ENCODE measurements around the gene CENPB. TPM values are rescaled to one million over a fixed set of nuclear protein-coding genes. Genes with fewer than 3 reads are reported as not detected.
"Not testable (repeated sequence)": the region's sequence is repeated elsewhere in the genome, so short reads cannot be mapped to it uniquely, and the experiment has no call there.

Gene CENPB
- total RNA-seq, 1 donor from 2014 or later, result 46.4 TPM

GRCh38 chr20:3794701-3795420 is 8.3 kb upstream of the CENPB start:
- Histone ChIP-seq H3K4me3 (ENCODE audit: low read length in 3 of 3) (peak overlapping the region; percentile 91 to 94 (median 91)), H3K27me3 (ENCODE audit: control insufficient read depth in 3 of 3, insufficient read depth in 3 of 3, low read length in 3 of 3) (no peaks in the 10 kb centered on the region), H3K9ac (ENCODE audit: low read depth in 1 of 3, low read length in 3 of 3) (peak overlapping the region; percentile 78 to 96 (median 89)), H3K36me3 (ENCODE audit: control insufficient read depth in 3 of 3, insufficient read depth in 3 of 3, low read length in 3 of 3) (peaks cover 0 to 2% (median 0%) of the 10 kb centered on the region in 3 donors), H3K4me1 (ENCODE audit: control insufficient read depth in 3 of 3, insufficient read depth in 3 of 3, low read length in 3 of 3) (peaks cover 8 to 27% (median 15%) of the 10 kb centered on the region in 3 donors), H3K27ac (ENCODE audit: low read depth, low read length) (peak overlapping the region; percentile 96), H3K9me3 (ENCODE audit: control insufficient read depth in 3 of 3, low read length in 3 of 3) (no peaks in the 10 kb centered on the region)

GRCh38 chr20:3794168-3794567 is 7.6 kb upstream of the CENPB start:
- H3K36me3 ChIP-seq (ENCODE audit: control insufficient read depth in 3 of 3, insufficient read depth in 3 of 3, low read length in 3 of 3); H3K9me3 ChIP-seq (ENCODE audit: control insufficient read depth in 3 of 3, low read length in 3 of 3); H3K9ac ChIP-seq (ENCODE audit: low read depth in 1 of 3, low read length in 3 of 3); H3K4me3 ChIP-seq (ENCODE audit: low read length in 3 of 3); H3K27me3 ChIP-seq (ENCODE audit: control insufficient read depth in 3 of 3, insufficient read depth in 3 of 3, low read length in 3 of 3); H3K27ac ChIP-seq (ENCODE audit: low read depth, low read length): not testable (repeated sequence)
- H3K4me1 ChIP-seq (ENCODE audit: control insufficient read depth in 3 of 3, insufficient read depth in 3 of 3, low read length in 3 of 3), result peaks cover 8 to 21% (median 12%) of the 10 kb centered on the region in 3 donors

GRCh38 chr20:3789201-3789600 is 2.7 kb upstream of the CENPB start:
- not testable (repeated sequence) for H3K36me3 ChIP-seq (ENCODE audit: control insufficient read depth in 3 of 3, insufficient read depth in 3 of 3, low read length in 3 of 3); H3K27me3 ChIP-seq (ENCODE audit: control insufficient read depth in 3 of 3, insufficient read depth in 3 of 3, low read length in 3 of 3); H3K9me3 ChIP-seq (ENCODE audit: control insufficient read depth in 3 of 3, low read length in 3 of 3); H3K9ac ChIP-seq (ENCODE audit: low read depth in 1 of 3, low read length in 3 of 3); H3K4me3 ChIP-seq (ENCODE audit: low read length in 3 of 3); H3K27ac ChIP-seq (ENCODE audit: low read depth, low read length)
- H3K4me1 ChIP-seq (ENCODE audit: control insufficient read depth in 3 of 3, insufficient read depth in 3 of 3, low read length in 3 of 3), result peaks cover 16 to 30% (median 21%) of the 10 kb centered on the region in 3 donors

- peaks cover 0 to 5% (median 5%) of the 10 kb centered on the region in 3 donors for H3K36me3 ChIP-seq (ENCODE audit: control insufficient read depth in 3 of 3, insufficient read depth in 3 of 3, low read length in 3 of 3)
- H3K9me3 ChIP-seq (ENCODE audit: control insufficient read depth in 3 of 3, low read length in 3 of 3), result no peaks in the 10 kb centered on the region
- H3K4me3 ChIP-seq (ENCODE audit: low read length in 3 of 3), result no peak overlapping the region
- H3K9ac ChIP-seq (ENCODE audit: low read depth in 1 of 3, low read length in 3 of 3), result no peak overlapping the region
- no peaks in the 10 kb centered on the region for H3K27me3 ChIP-seq (ENCODE audit: control insufficient read depth in 3 of 3, insufficient read depth in 3 of 3, low read length in 3 of 3)
- H3K27ac ChIP-seq (ENCODE audit: low read depth, low read length), result no peak overlapping the region
- peaks cover 20 to 34% (median 24%) of the 10 kb centered on the region in 3 donors for H3K4me1 ChIP-seq (ENCODE audit: control insufficient read depth in 3 of 3, insufficient read depth in 3 of 3, low read length in 3 of 3)
These were observed 2.2 kb upstream of the CENPB start for GRCh38 chr20:3788685-3789155.

- no peaks in the 10 kb centered on the region for H3K27me3 ChIP-seq (ENCODE audit: control insufficient read depth in 3 of 3, insufficient read depth in 3 of 3, low read length in 3 of 3)
- H3K27ac ChIP-seq (ENCODE audit: low read depth, low read length), result no peak overlapping the region
- peak overlapping the region in 2 of 3 donors; percentile 15 to 47 for H3K9ac ChIP-seq (ENCODE audit: low read depth in 1 of 3, low read length in 3 of 3)
These were observed 929 bp upstream of the CENPB start for GRCh38 chr20:3787324-3788014.

GRCh38 chr20:3786126-3786484 is 435 bp downstream of the CENPB start:
- H3K9ac ChIP-seq (ENCODE audit: low read depth in 1 of 3, low read length in 3 of 3), result peak overlapping the region; percentile 69 to 84 (median 74)
- no peaks in the 10 kb centered on the region for H3K9me3 ChIP-seq (ENCODE audit: control insufficient read depth in 3 of 3, low read length in 3 of 3)
- peak overlapping the region; percentile 52 for H3K27ac ChIP-seq (ENCODE audit: low read depth, low read length)
- H3K4me3 ChIP-seq (ENCODE audit: low read length in 3 of 3), result peak overlapping the region; percentile 81 to 88 (median 84)
- H3K4me1 ChIP-seq (ENCODE audit: control insufficient read depth in 3 of 3, insufficient read depth in 3 of 3, low read length in 3 of 3), result peaks cover 27 to 50% (median 33%) of the 10 kb centered on the region in 3 donors
- H3K27me3 ChIP-seq (ENCODE audit: control insufficient read depth in 3 of 3, insufficient read depth in 3 of 3, low read length in 3 of 3), result no peaks in the 10 kb centered on the region
- peaks cover 0 to 5% (median 5%) of the 10 kb centered on the region in 3 donors for H3K36me3 ChIP-seq (ENCODE audit: control insufficient read depth in 3 of 3, insufficient read depth in 3 of 3, low read length in 3 of 3)

More at GRCh38 chr20:3787324-3788014, 929 bp upstream of the CENPB start:
- Histone ChIP-seq H3K4me1 (ENCODE audit: control insufficient read depth in 3 of 3, insufficient read depth in 3 of 3, low read length in 3 of 3) (peaks cover 26 to 45% (median 30%) of the 10 kb centered on the region in 3 donors), H3K4me3 (ENCODE audit: low read length in 3 of 3) (peak overlapping the region in 1 of 3 donors; percentile 65), H3K36me3 (ENCODE audit: control insufficient read depth in 3 of 3, insufficient read depth in 3 of 3, low read length in 3 of 3) (peaks cover 0 to 5% (median 5%) of the 10 kb centered on the region in 3 donors), H3K9me3 (ENCODE audit: control insufficient read depth in 3 of 3, low read length in 3 of 3) (no peaks in the 10 kb centered on the region)

- no peaks in the 10 kb centered on the region for H3K27me3 ChIP-seq (ENCODE audit: control insufficient read depth in 3 of 3, insufficient read depth in 3 of 3, low read length in 3 of 3)
- H3K36me3 ChIP-seq (ENCODE audit: control insufficient read depth in 3 of 3, insufficient read depth in 3 of 3, low read length in 3 of 3), result peaks cover 0 to 5% (median 5%) of the 10 kb centered on the region in 3 donors
- H3K4me3 ChIP-seq (ENCODE audit: low read length in 3 of 3), result peak overlapping the region; percentile 81 to 88 (median 84)
- H3K9ac ChIP-seq (ENCODE audit: low read depth in 1 of 3, low read length in 3 of 3), result peak overlapping the region; percentile 69 to 84 (median 74)
- H3K27ac ChIP-seq (ENCODE audit: low read depth, low read length), result peak overlapping the region; percentile 52
- H3K9me3 ChIP-seq (ENCODE audit: control insufficient read depth in 3 of 3, low read length in 3 of 3), result no peaks in the 10 kb centered on the region
- peaks cover 31 to 57% (median 38%) of the 10 kb centered on the region in 3 donors for H3K4me1 ChIP-seq (ENCODE audit: control insufficient read depth in 3 of 3, insufficient read depth in 3 of 3, low read length in 3 of 3)
These were observed 1.1 kb downstream of the CENPB start for GRCh38 chr20:3785240-3786125.

- Histone ChIP-seq H3K9ac (ENCODE audit: low read depth in 1 of 3, low read length in 3 of 3) (peak overlapping the region in 2 of 3 donors; percentile 69 to 84), H3K27ac (ENCODE audit: low read depth, low read length) (no peak overlapping the region), H3K4me1 (ENCODE audit: control insufficient read depth in 3 of 3, insufficient read depth in 3 of 3, low read length in 3 of 3) (peaks cover 31 to 59% (median 38%) of the 10 kb centered on the region in 3 donors), H3K4me3 (ENCODE audit: low read length in 3 of 3) (peak overlapping the region in 2 of 3 donors; percentile 81 to 84), H3K36me3 (ENCODE audit: control insufficient read depth in 3 of 3, insufficient read depth in 3 of 3, low read length in 3 of 3) (peaks cover 0 to 5% (median 5%) of the 10 kb centered on the region in 3 donors), H3K9me3 (ENCODE audit: control insufficient read depth in 3 of 3, low read length in 3 of 3) (no peaks in the 10 kb centered on the region), H3K27me3 (ENCODE audit: control insufficient read depth in 3 of 3, insufficient read depth in 3 of 3, low read length in 3 of 3) (no peaks in the 10 kb centered on the region)
These were observed 1.7 kb downstream of the CENPB start for GRCh38 chr20:3784863-3785239.

GRCh38 chr20:3784216-3784853 is 2.2 kb downstream of the CENPB start:
- Histone ChIP-seq H3K9ac (ENCODE audit: low read depth in 1 of 3, low read length in 3 of 3) (peak overlapping the region in 2 of 3 donors; percentile 69 to 84), H3K9me3 (ENCODE audit: control insufficient read depth in 3 of 3, low read length in 3 of 3) (no peaks in the 10 kb centered on the region), H3K27me3 (ENCODE audit: control insufficient read depth in 3 of 3, insufficient read depth in 3 of 3, low read length in 3 of 3) (no peaks in the 10 kb centered on the region), H3K4me1 (ENCODE audit: control insufficient read depth in 3 of 3, insufficient read depth in 3 of 3, low read length in 3 of 3) (peaks cover 31 to 59% (median 38%) of the 10 kb centered on the region in 3 donors), H3K36me3 (ENCODE audit: control insufficient read depth in 3 of 3, insufficient read depth in 3 of 3, low read length in 3 of 3) (peaks cover 0 to 5% (median 5%) of the 10 kb centered on the region in 3 donors), H3K27ac (ENCODE audit: low read depth, low read length) (no peak overlapping the region), H3K4me3 (ENCODE audit: low read length in 3 of 3) (peak overlapping the region; percentile 13 to 84 (median 81))

All from skeletal muscle tissue (tissue), 4 donors.